Transverse colon (tissue), 4 donors: ENCODE results near the gene NLRC5. TPM values are rescaled to one million over a fixed set of nuclear protein-coding genes. Genes with fewer than 3 reads are reported as not detected.

Experiments used
- DNase-seq: peaks from one replicate; pipeline ENCODE4 v3.0.0-alpha.2; 2019
- H3K27ac ChIP-seq, 4 donors: fragments of 200-600 bp; sonication (generic); 2 replicates each; pipeline ENCODE4 v1.5.1; 2016 to 2018; ENCODE audit warnings: inconsistent platforms in 4 of 4
- H3K27me3 ChIP-seq: fragments of 200-600 bp; sonication (generic); 2 replicates; pipeline ENCODE4 v1.5.1; 2017; ENCODE audit warnings: inconsistent platforms
- H3K36me3 ChIP-seq, 4 donors: fragments of 200-600 bp; sonication (generic); 2 replicates each; pipeline ENCODE4 v1.5.1; 2017 to 2019; ENCODE audit warnings: inconsistent platforms in 4 of 4
- H3K4me1 ChIP-seq, 4 donors: fragments of 200-600 bp; sonication (generic); 2 replicates each; pipeline ENCODE4 v1.5.1; 2017 to 2020; ENCODE audit warnings: inconsistent platforms in 4 of 4
- H3K4me3 ChIP-seq, 4 donors: fragments of 200-600 bp; sonication (generic); 1 replicate in 1 of 4; 2 replicates in 3 of 4; pipeline versions ENCODE4 v1.5.1 to v1.6.1; 2017 to 2019; ENCODE audit warnings: inconsistent platforms in 4 of 4
- H3K9me3 ChIP-seq, 2 donors: fragments of 200-600 bp; sonication (generic); 2 replicates each; pipeline ENCODE4 v1.5.1; 2017 to 2019; ENCODE audit warnings: inconsistent platforms in 2 of 2
- CTCF ChIP-seq, 5 experiments: fragments of 200-600 bp in 3 of 5; fragments of 450-650 bp in 2 of 5; sonication (generic) in 3 of 5; IDR thresholded peaks; 1 replicate in 2 of 5; 2 replicates in 3 of 5; pipeline ENCODE4 v1.5.1; 2016 to 2017; ENCODE audit warnings: antibody characterized with exemption in 5 of 5, inconsistent platforms in 3 of 5, mild to moderate bottlenecking in 2 of 5, moderate library complexity in 1 of 5
- EP300 ChIP-seq: sonication (generic); formaldehyde crosslinking; IDR thresholded peaks from one replicate; pipeline ENCODE4 v1.6.1; 2017; ENCODE audit warnings: antibody characterized with exemption, low read depth
- POLR2A ChIP-seq: fragments of 450-650 bp; IDR thresholded peaks from one replicate; pipeline ENCODE4 v1.6.1; 2016; ENCODE audit warnings: antibody characterized with exemption, mild to moderate bottlenecking, moderate library complexity
- POLR2AphosphoS5 ChIP-seq, 3 donors: sonication (generic); formaldehyde crosslinking; IDR thresholded peaks; one replicate each; pipeline ENCODE4 v1.6.1; 2016; ENCODE audit warnings: antibody characterized with exemption in 3 of 3
- WGBS, 2 donors: methylation state at CpG; one replicate each; pipeline ENCODE4 v1.1.5; 2018; ENCODE audit warnings: low coverage in 1 of 2; 5-methylcytosine and 5-hydroxymethylcytosine counted together
- in situ Hi-C, 4 donors: fragments of 200-750 bp; cut with MboI; loops; one replicate each; pipeline versions ENCODE4 v1.15.0 to v1.15.1; 2017; ENCODE audit warnings: low sequenced_read_pairs in 3 of 4, low pct_ligation_motif_present in 1 of 4, low pct_unique_long_range_greater_than_20kb in 1 of 4
- intact Hi-C: fragments of 100-400 bp; cut with DNase I; formaldehyde crosslinking; loops from one replicate; pipeline ENCODE4 v1.15.1; 2023; ENCODE audit warnings: low total_unique reads
- total RNA-seq, 4 donors: library from RNA; depleted of rRNA; stranded (reverse); fragments of >200 nt; gene quantifications; one replicate each; pipeline ENCODE4 v1.1.0, GENCODE V29; 2016

NLRC5 gene
- total RNA-seq, 4 donors from 2014 or later = 59.4 to 171 (median 73.6) TPM

DNA sequence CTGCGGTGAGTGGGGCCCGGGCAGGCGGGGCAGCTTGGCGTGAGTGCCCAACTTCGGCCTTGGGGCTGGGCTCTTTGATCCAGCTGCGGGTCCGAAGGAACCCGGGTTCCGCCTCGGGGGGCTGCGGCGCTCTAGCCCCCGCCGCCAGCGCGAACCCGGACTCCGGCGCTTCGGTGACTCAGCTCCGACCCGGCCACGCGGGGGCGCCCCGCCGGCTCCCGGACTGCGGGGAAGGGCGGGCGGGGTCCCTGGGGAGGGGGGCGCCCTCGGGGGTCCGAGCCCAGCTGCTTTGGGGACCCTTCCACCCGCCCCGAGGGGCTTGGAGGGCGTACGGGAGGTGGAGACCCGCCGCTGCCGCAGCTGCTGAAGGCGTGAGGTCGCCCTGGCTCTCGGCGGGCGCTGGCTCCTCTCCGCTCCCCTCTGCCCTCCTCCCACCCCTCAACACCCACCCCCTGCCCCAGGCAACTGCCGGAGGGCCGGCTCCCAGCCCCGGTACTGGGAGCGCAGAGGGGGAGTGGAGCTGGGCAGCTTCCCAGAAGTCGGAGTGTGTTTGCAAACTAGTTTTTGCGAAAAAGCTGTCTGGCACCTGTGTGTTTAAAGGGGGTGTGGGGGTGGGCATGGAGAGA, 103.5 kb downstream of the NLRC5 start:
- peak overlapping the region; percentile 78 to 92 (median 88) for H3K27ac ChIP-seq
- peak overlapping the region; percentile 67 to 96 (median 90) for H3K4me3 ChIP-seq
- WGBS, 2 donors = 1% methylated on average over 35 of the region's 53 CpGs; no CpG with 5 or more reads in 1 of the 2 donors
- H3K27me3 ChIP-seq = no peaks in the 10 kb centered on the region
- H3K36me3 ChIP-seq = no peaks in the 10 kb centered on the region
- in situ Hi-C loops (loop anchor here in 2 of 4 donors (25.0 kb wide), 1 partner anchor 319 kb away; the partner anchor contains the start of gene CCL17 (in 2 of the 2)), intact Hi-C loops (no loop called here)
- peak; percentile 54 for DNase-seq
- H3K9me3 ChIP-seq = no peaks in the 10 kb centered on the region
- TF ChIP-seq CTCF (IDR thresholded peaks at IDR 0.05) (peak in 4 of 5 experiments; percentile 59 to 80 (median 70)), POLR2AphosphoS5 (IDR thresholded peaks at IDR 0.05) (no peak)
- peaks cover 6 to 36% (median 27%) of the 10 kb centered on the region in 4 donors for H3K4me1 ChIP-seq

- Histone ChIP-seq H3K27ac (peak overlapping the region; percentile 6 to 92 (median 88)), H3K36me3 (no peaks in the 10 kb centered on the region), H3K27me3 (no peaks in the 10 kb centered on the region), H3K9me3 (no peaks in the 10 kb centered on the region), H3K4me3 (peak overlapping the region; percentile 67 to 96 (median 90)), H3K4me1 (peaks cover 6 to 34% (median 25%) of the 10 kb centered on the region in 4 donors)
- DNase-seq = peak; percentile 77
- WGBS, 2 donors = 54 to 60% methylated on average over 1 to 18 of the region's 18 CpGs
- no peak for TF ChIP-seq POLR2A
- TF ChIP-seq EP300 = no peak
- no peak for TF ChIP-seq CTCF (IDR thresholded peaks at IDR 0.05)
- peak in 1 of 3 donors; percentile 17 for TF ChIP-seq POLR2AphosphoS5 (IDR thresholded peaks at IDR 0.05)
- intact Hi-C loops (no loop called here), in situ Hi-C loops (loop anchor here in 2 of 4 donors (25.0 kb wide), 1 partner anchor 318 kb away; the partner anchor contains the start of gene CCL17 (in 2 of the 2))
Observed at GRCh38 chr16:57093666-57094564, 104.6 kb downstream of the NLRC5 start.

- H3K4me1 ChIP-seq = peaks cover 6 to 36% (median 25%) of the 10 kb centered on the region in 4 donors
- no peaks in the 10 kb centered on the region for H3K36me3 ChIP-seq
- 83% methylated on average over 5 of the region's 5 CpGs; no CpG with 5 or more reads in 1 of the 2 donors for WGBS, 2 donors
- intact Hi-C loops = no loop called here
- no peaks in the 10 kb centered on the region for H3K27me3 ChIP-seq
- H3K27ac ChIP-seq = no peak overlapping the region
- no peak for DNase-seq
- in situ Hi-C loops = loop anchor here in 2 of 4 donors (25.0 kb wide), 1 partner anchor 317 kb away; the partner anchor contains the start of gene CCL17 (in 2 of the 2)
- TF ChIP-seq CTCF (IDR thresholded peaks at IDR 0.05) (no peak), POLR2A (no peak), POLR2AphosphoS5 (IDR thresholded peaks at IDR 0.05) (no peak), EP300 (no peak)
- H3K4me3 ChIP-seq = no peak overlapping the region
- H3K9me3 ChIP-seq = no peaks in the 10 kb centered on the region
Observed at GRCh38 chr16:57094911-57095310, 105.6 kb downstream of the NLRC5 start.

DNA sequence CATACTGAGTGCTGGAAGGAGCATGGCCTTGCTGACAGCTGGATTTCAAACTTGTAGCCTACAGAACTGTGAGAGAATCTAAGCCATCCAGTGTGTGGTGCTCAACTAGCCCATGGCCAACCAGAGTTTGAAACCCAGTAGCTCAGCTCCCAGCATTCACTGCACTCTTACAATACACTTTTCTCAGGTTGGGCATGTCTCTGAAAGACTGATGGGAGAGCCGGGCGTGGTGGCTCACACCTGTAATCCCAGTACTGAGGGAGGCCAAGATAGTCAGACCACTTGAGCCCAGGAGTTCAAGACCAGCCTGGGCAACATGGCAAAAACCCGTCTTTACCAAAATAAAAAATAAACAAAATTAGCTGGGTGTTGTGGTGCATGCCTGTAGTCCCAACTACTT, 106.8 kb downstream of the NLRC5 start:
- intact Hi-C loops (no loop called here), in situ Hi-C loops (loop anchor here in 2 of 4 donors (25.0 kb wide), 1 partner anchor 316 kb away; the partner anchor contains the start of gene CCL17 (in 2 of the 2))
- Histone ChIP-seq H3K4me1 (peaks cover 6 to 35% (median 24%) of the 10 kb centered on the region in 4 donors), H3K4me3 (no peak overlapping the region), H3K27me3 (no peaks in the 10 kb centered on the region), H3K9me3 (no peaks in the 10 kb centered on the region), H3K27ac (no peak overlapping the region), H3K36me3 (no peaks in the 10 kb centered on the region)
- no peak for TF ChIP-seq POLR2A
- no peak for TF ChIP-seq POLR2AphosphoS5 (IDR thresholded peaks at IDR 0.05)
- no peak for TF ChIP-seq EP300
- TF ChIP-seq CTCF (IDR thresholded peaks at IDR 0.05) = no peak
- WGBS, 2 donors = 90% methylated on average over 3 of the region's 3 CpGs; no CpG with 5 or more reads in 1 of the 2 donors
- no peak for DNase-seq
